Aorta (tissue), 5 donors: ENCODE data around the gene MAPK14. TPM values are rescaled to one million over a fixed set of nuclear protein-coding genes. Genes with fewer than 3 reads are reported as not detected.

Experiments
- ATAC-seq: fragments of 200-7000 bp; cut with Tn5 transposase; one replicate; pipeline ENCODE4 v1.9.1; 2022; ENCODE audit warnings: moderate library complexity; ENCODE audit not compliant: low FRiP score
- DNase-seq, 2 donors: peaks; one replicate each; pipeline ENCODE4 v3.0.0-alpha.2; 2020
- H3K27ac ChIP-seq, 2 donors: one replicate each; pipeline ENCODE4 v1.5.1; 2013; ENCODE audit warnings: low read length in 2 of 2, mild to moderate bottlenecking in 2 of 2, moderate library complexity in 2 of 2, control low read depth in 1 of 2, inconsistent platforms in 1 of 2, low read depth in 1 of 2
- H3K27me3 ChIP-seq, 2 donors: one replicate each; pipeline ENCODE4 v1.6.1; 2013; ENCODE audit warnings: control low read depth in 1 of 2, low read length in 1 of 2, mild to moderate bottlenecking in 1 of 2, moderate library complexity in 1 of 2; ENCODE audit not compliant: insufficient read depth in 2 of 2, control insufficient read depth in 1 of 2
- H3K36me3 ChIP-seq, 2 donors: one replicate each; pipeline ENCODE4 v1.6.1; 2013; ENCODE audit warnings: control low read depth in 1 of 2, low read length in 1 of 2, mild to moderate bottlenecking in 1 of 2; ENCODE audit not compliant: insufficient read depth in 2 of 2, control insufficient read depth in 1 of 2
- H3K4me1 ChIP-seq, 2 donors: one replicate each; pipeline ENCODE4 v1.6.1; 2013; ENCODE audit warnings: low read length in 2 of 2, control low read depth in 1 of 2, mild to moderate bottlenecking in 1 of 2, moderate library complexity in 1 of 2; ENCODE audit not compliant: insufficient read depth in 2 of 2, control insufficient read depth in 1 of 2
- H3K4me3 ChIP-seq, 2 donors: one replicate each; pipeline ENCODE4 v1.5.1; 2013; ENCODE audit warnings: low read length in 2 of 2, control low read depth in 1 of 2, mild to moderate bottlenecking in 1 of 2
- H3K9me3 ChIP-seq: one replicate; pipeline ENCODE4 v1.6.1; 2013; ENCODE audit warnings: mild to moderate bottlenecking, low read length; ENCODE audit not compliant: control insufficient read depth
- WGBS, 2 donors: extraction: QIAGEN DNeasy Blood & Tissue Kit; methylation state at CpG; one replicate each; pipeline ENCODE4 v1.1.7; 2013; 5-methylcytosine and 5-hydroxymethylcytosine counted together
- intact Hi-C, 2 donors: fragments of 100-400 bp; cut with DNase I; formaldehyde crosslinking; loops; one replicate each; pipeline versions ENCODE4 v1.14.2 to v1.15.0; 2022
- polyA plus RNA-seq, 2 donors: library from polyadenylated mRNA; stranded (reverse); fragments of 200-250 nt; gene quantifications; one replicate each; pipeline ENCODE4 v1.2.3, GENCODE V29; 2013
- total RNA-seq, 2 donors: library from RNA; stranded (reverse); fragmentation: NEBNext Ultra II Directional; extraction: Animal tissue kit (Norgen Biotek cat#: 25700); gene quantifications; one replicate each; pipeline ENCODE4 v1.2.1, GENCODE V29; 2021
- donor health status: healthy with polysubstance abuse.
- donor health status: Bipolar disorder and iron deficiency.
- donor health status: DM: no; HTN: no; CAD: no.
- donor health status: DM: no; HTN: no; CAD: no.
- donor health status: DM: yes; HTN: yes; CAD: no.

MAPK14 gene
- total and polyA plus RNA-seq, 4 donors, result 19.8 to 62.0 (median 38.5) TPM

GRCh38 chr6:36135053-36135731 lies 107.6 kb downstream of the MAPK14 start:
- intact Hi-C loops, result no loop called here
- Histone ChIP-seq H3K4me3 (no peak overlapping the region), H3K27me3 (no peaks in the 10 kb centered on the region), H3K27ac (no peak overlapping the region), H3K9me3 (no peaks in the 10 kb centered on the region), H3K4me1 (no peaks in the 10 kb centered on the region), H3K36me3 (no peaks in the 10 kb centered on the region)
- DNase-seq (no peak), ATAC-seq (no peak)
- WGBS, 2 donors, result 50 to 62% methylated on average over 13 of the region's 13 CpGs

GRCh38 chr6:36136034-36136433 lies 108.4 kb downstream of the MAPK14 start:
- 53 to 75% methylated on average over 2 of the region's 2 CpGs for WGBS, 2 donors
- intact Hi-C loops, result no loop called here
- no peak overlapping the region for H3K4me3 ChIP-seq
- H3K9me3 ChIP-seq, result no peaks in the 10 kb centered on the region
- H3K27ac ChIP-seq, result no peak overlapping the region
- no peaks in the 10 kb centered on the region for H3K27me3 ChIP-seq
- no peaks in the 10 kb centered on the region for H3K36me3 ChIP-seq
- ATAC-seq (no peak), DNase-seq (no peak)
- no peaks in the 10 kb centered on the region for H3K4me1 ChIP-seq

DNA sequence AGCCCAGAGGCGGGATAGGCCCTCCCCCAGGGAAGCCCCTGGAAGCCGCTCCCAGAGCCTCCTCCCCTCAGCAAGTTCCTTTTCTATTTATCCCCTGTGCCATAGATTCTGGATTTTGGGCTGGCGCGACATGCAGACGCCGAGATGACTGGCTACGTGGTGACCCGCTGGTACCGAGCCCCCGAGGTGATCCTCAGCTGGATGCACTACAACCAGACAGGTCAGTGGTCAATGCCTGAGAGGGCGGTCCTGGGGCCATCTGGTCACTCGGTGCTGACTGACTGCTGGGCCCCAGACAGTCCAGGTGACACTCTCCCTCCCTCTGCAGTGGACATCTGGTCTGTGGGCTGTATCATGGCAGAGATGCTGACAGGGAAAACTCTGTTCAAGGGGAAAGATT lies 108.9 kb downstream of the MAPK14 start:
- 96 to 97% methylated on average over 12 of the region's 12 CpGs for WGBS, 2 donors
- Histone ChIP-seq H3K27me3 (no peaks in the 10 kb centered on the region), H3K4me1 (no peaks in the 10 kb centered on the region), H3K4me3 (no peak overlapping the region), H3K9me3 (no peaks in the 10 kb centered on the region), H3K36me3 (no peaks in the 10 kb centered on the region), H3K27ac (no peak overlapping the region)
- ATAC-seq, result no peak
- intact Hi-C loops, result no loop called here
- DNase-seq, result no peak

DNA sequence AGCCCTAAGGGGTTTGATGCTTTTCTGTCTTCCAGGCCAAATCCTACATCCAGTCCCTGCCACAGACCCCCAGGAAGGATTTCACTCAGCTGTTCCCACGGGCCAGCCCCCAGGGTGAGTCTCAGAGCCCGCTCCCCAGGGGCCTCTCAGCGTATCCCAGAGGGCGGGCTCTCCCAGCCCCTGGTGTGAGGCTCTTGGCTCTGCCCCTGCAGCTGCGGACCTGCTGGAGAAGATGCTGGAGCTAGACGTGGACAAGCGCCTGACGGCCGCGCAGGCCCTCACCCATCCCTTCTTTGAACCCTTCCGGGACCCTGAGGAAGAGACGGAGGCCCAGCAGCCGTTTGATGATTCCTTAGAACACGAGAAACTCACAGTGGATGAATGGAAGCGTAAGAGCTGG lies 111.1 kb downstream of the MAPK14 start:
- no peaks in the 10 kb centered on the region for H3K36me3 ChIP-seq
- ATAC-seq, result no peak
- H3K4me1 ChIP-seq, result no peaks in the 10 kb centered on the region
- H3K4me3 ChIP-seq, result no peak overlapping the region
- intact Hi-C loops, result no loop called here
- H3K27me3 ChIP-seq, result no peaks in the 10 kb centered on the region
- no peaks in the 10 kb centered on the region for H3K9me3 ChIP-seq
- WGBS, 2 donors, result 96% methylated on average over 15 of the region's 15 CpGs
- no peak for DNase-seq
- H3K27ac ChIP-seq, result no peak overlapping the region

DNA sequence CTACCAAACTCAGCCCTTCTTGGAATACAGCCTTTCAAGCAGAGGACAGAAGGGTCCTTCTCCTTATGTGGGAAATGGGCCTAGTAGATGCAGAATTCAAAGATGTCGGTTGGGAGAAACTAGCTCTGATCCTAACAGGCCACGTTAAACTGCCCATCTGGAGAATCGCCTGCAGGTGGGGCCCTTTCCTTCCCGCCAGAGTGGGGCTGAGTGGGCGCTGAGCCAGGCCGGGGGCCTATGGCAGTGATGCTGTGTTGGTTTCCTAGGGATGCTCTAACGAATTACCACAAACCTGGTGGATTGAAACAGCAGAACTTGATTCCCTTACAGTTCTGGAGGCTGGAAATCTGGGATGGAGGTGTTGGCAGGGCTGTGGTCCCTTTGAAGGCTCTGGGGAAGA lies 111.8 kb downstream of the MAPK14 start:
- Histone ChIP-seq H3K4me1 (no peaks in the 10 kb centered on the region), H3K4me3 (no peak overlapping the region), H3K9me3 (no peaks in the 10 kb centered on the region), H3K36me3 (no peaks in the 10 kb centered on the region), H3K27me3 (no peaks in the 10 kb centered on the region), H3K27ac (no peak overlapping the region)
- ATAC-seq (no peak), DNase-seq (no peak)
- WGBS, 2 donors, result 81 to 86% methylated on average over 7 of the region's 7 CpGs
- intact Hi-C loops, result no loop called here

GRCh38 chr6:36139991-36140710 lies 112.5 kb downstream of the MAPK14 start:
- DNase-seq (no peak), ATAC-seq (no peak)
- Histone ChIP-seq H3K27ac (no peak overlapping the region), H3K27me3 (no peaks in the 10 kb centered on the region), H3K9me3 (no peaks in the 10 kb centered on the region), H3K4me1 (no peaks in the 10 kb centered on the region), H3K4me3 (no peak overlapping the region), H3K36me3 (no peaks in the 10 kb centered on the region)
- intact Hi-C loops, result no loop called here
- WGBS, 2 donors, result 46 to 52% methylated on average over 8 of the region's 8 CpGs

- H3K27ac ChIP-seq, result no peak overlapping the region
- WGBS, 2 donors, result 95 to 100% methylated on average over 4 of the region's 4 CpGs
- H3K36me3 ChIP-seq, result no peaks in the 10 kb centered on the region
- DNase-seq, result no peak
- intact Hi-C loops, result no loop called here
- H3K27me3 ChIP-seq, result no peaks in the 10 kb centered on the region
- H3K4me1 ChIP-seq, result no peaks in the 10 kb centered on the region
- H3K4me3 ChIP-seq, result no peak overlapping the region
- ATAC-seq, result no peak
- H3K9me3 ChIP-seq, result no peaks in the 10 kb centered on the region
Observed at GRCh38 chr6:36141091-36141490, 113.5 kb downstream of the MAPK14 start.

GRCh38 chr6:36141961-36142360 lies 114.4 kb downstream of the MAPK14 start:
- 98% methylated on average over 4 of the region's 4 CpGs for WGBS, 2 donors
- H3K27me3 ChIP-seq, result no peaks in the 10 kb centered on the region
- no peaks in the 10 kb centered on the region for H3K9me3 ChIP-seq
- ATAC-seq (no peak), DNase-seq (no peak)
- H3K4me3 ChIP-seq, result no peak overlapping the region
- no peaks in the 10 kb centered on the region for H3K4me1 ChIP-seq
- H3K36me3 ChIP-seq, result no peaks in the 10 kb centered on the region
- intact Hi-C loops, result no loop called here
- no peak overlapping the region for H3K27ac ChIP-seq
